ENCODE data around the gene ADGRG7.

- TF ChIP-seq POLR2AphosphoS5 (IDR thresholded peaks at IDR 0.05) (no peak), CTCF (IDR thresholded peaks at IDR 0.05) (no peak)
Measured at GRCh38 chr3:100744671-100745070, 135.3 kb downstream of the ADGRG7 start.
